OCI-LY1 (cell line): ENCODE measurements around the gene FAM114A1.

ENCODE experiments used
- H2AFZ ChIP-seq: fragments of 200-600 bp; sonication (generic), shearing (Covaris generic); 2 replicates; pipeline ENCODE4 v1.6.0; 2014; ENCODE audit warnings: antibody characterized with exemption, mild to moderate bottlenecking, low read length
- H3F3A ChIP-seq: fragments of 200-600 bp; sonication (generic), shearing (Covaris generic); 2 replicates; pipeline ENCODE4 v1.6.0; 2014; ENCODE audit warnings: mild to moderate bottlenecking, antibody characterized with exemption, low read length, moderate library complexity; ENCODE audit not compliant: insufficient read depth
- H3K27ac ChIP-seq: fragments of 200-600 bp; sonication (generic); 2 replicates; pipeline ENCODE4 v1.5.1; 2014; ENCODE audit warnings: low read length, mixed run types, mild to moderate bottlenecking, low read depth; ENCODE audit not compliant: poor library complexity, severe bottlenecking
- H3K27me3 ChIP-seq: fragments of 200-600 bp; sonication (generic); 2 replicates; pipeline ENCODE4 v1.6.0; 2014; ENCODE audit warnings: antibody characterized with exemption, mild to moderate bottlenecking, low read length, moderate library complexity; ENCODE audit not compliant: insufficient read depth
- H3K36me3 ChIP-seq: fragments of 200-600 bp; sonication (generic); 2 replicates; pipeline ENCODE4 v1.6.1; 2014; ENCODE audit warnings: mild to moderate bottlenecking, antibody characterized with exemption, low read length, moderate library complexity, mixed read lengths; ENCODE audit not compliant: insufficient read depth
- H3K4me1 ChIP-seq: fragments of 200-600 bp; sonication (generic); 2 replicates; pipeline ENCODE4 v1.5.1; 2014; ENCODE audit warnings: mild to moderate bottlenecking, low read length, moderate library complexity; ENCODE audit not compliant: insufficient read depth, severe bottlenecking
- H3K4me2 ChIP-seq: fragments of 200-600 bp; sonication (generic), shearing (Covaris generic); 2 replicates; pipeline ENCODE4 v1.6.1; 2014; ENCODE audit warnings: low read length
- H3K4me3 ChIP-seq: fragments of 200-600 bp; sonication (generic); 2 replicates; pipeline ENCODE4 v1.5.1; 2014; ENCODE audit warnings: low read length, low read depth, mild to moderate bottlenecking, mixed read lengths; ENCODE audit not compliant: poor library complexity, severe bottlenecking
- H3K79me2 ChIP-seq: fragments of 200-600 bp; shearing (Covaris generic); 2 replicates; pipeline ENCODE4 v1.6.1; 2016; ENCODE audit warnings: mixed run types, low read length, mixed read lengths; ENCODE audit not compliant: insufficient read depth
- H3K9ac ChIP-seq: fragments of 200-600 bp; sonication (generic), shearing (Covaris generic); 2 replicates; pipeline ENCODE4 v1.6.1; 2014; ENCODE audit warnings: mild to moderate bottlenecking, low read length, mixed read lengths
- H3K9me2 ChIP-seq: fragments of 200-600 bp; sonication (generic), shearing (Covaris generic); 2 replicates; pipeline ENCODE4 v1.6.1; 2014; ENCODE audit warnings: low read depth, mild to moderate bottlenecking, low read length, mixed read lengths
- H3K9me3 ChIP-seq: fragments of 200-600 bp; shearing (Covaris generic); 2 replicates; pipeline ENCODE4 v1.6.1; 2014; ENCODE audit warnings: low read length, mixed read lengths
- H4K20me1 ChIP-seq: fragments of 200-600 bp; sonication (generic), shearing (Covaris generic); 2 replicates; pipeline ENCODE4 v1.6.0; 2016; ENCODE audit warnings: mild to moderate bottlenecking, low read length; ENCODE audit not compliant: insufficient read depth
- CTCF ChIP-seq: fragments of 200-600 bp; sonication (generic), shearing (Covaris generic); IDR thresholded peaks from 2 replicates; pipeline ENCODE4 v1.5.1; 2017; ENCODE audit warnings: mild to moderate bottlenecking, antibody characterized with exemption, low read length, moderate library complexity, mixed read lengths
- EZH2 ChIP-seq: fragments of 200-600 bp; sonication (generic), shearing (Covaris generic); IDR thresholded peaks from 2 replicates; pipeline ENCODE4 v1.8.0; 2017; ENCODE audit warnings: borderline replicate concordance, mixed run types, mild to moderate bottlenecking, antibody characterized with exemption, low read length, moderate library complexity, mixed read lengths

The FAM114A1 gene

GRCh38 chr4:38946919-38947318 lies 79.3 kb downstream of the FAM114A1 start:
- H3F3A ChIP-seq = no peaks in the 10 kb centered on the region
- no peak overlapping the region for H3K4me3 ChIP-seq
- no peak overlapping the region for H3K4me2 ChIP-seq
- H3K9me3 ChIP-seq = no peaks in the 10 kb centered on the region
- no peaks in the 10 kb centered on the region for H3K9me2 ChIP-seq
- TF ChIP-seq EZH2 (no peak), CTCF (no peak)
- H3K79me2 ChIP-seq = no peaks in the 10 kb centered on the region
- peaks cover 5% of the 10 kb centered on the region for H3K4me1 ChIP-seq
- H4K20me1 ChIP-seq = no peaks in the 10 kb centered on the region
- H2AFZ ChIP-seq = no peak overlapping the region
- H3K9ac ChIP-seq = no peak overlapping the region
- H3K27ac ChIP-seq = no peak overlapping the region
- no peaks in the 10 kb centered on the region for H3K36me3 ChIP-seq
- no peaks in the 10 kb centered on the region for H3K27me3 ChIP-seq

GRCh38 chr4:38948551-38948950 lies 80.9 kb downstream of the FAM114A1 start:
- Histone ChIP-seq H3K79me2 (no peaks in the 10 kb centered on the region), H4K20me1 (no peaks in the 10 kb centered on the region), H3K4me1 (peaks cover 5% of the 10 kb centered on the region), H3K36me3 (no peaks in the 10 kb centered on the region), H3K4me3 (no peak overlapping the region), H3K9ac (no peak overlapping the region), H3K9me3 (no peaks in the 10 kb centered on the region), H3K9me2 (no peaks in the 10 kb centered on the region), H2AFZ (no peak overlapping the region), H3K27ac (no peak overlapping the region), H3F3A (no peaks in the 10 kb centered on the region), H3K27me3 (no peaks in the 10 kb centered on the region), H3K4me2 (no peak overlapping the region)
- TF ChIP-seq CTCF = no peak
- no peak for TF ChIP-seq EZH2

- H3K4me2 ChIP-seq = no peak overlapping the region
- no peaks in the 10 kb centered on the region for H3K27me3 ChIP-seq
- H3K27ac ChIP-seq = no peak overlapping the region
These were observed 81.9 kb downstream of the FAM114A1 start for GRCh38 chr4:38949411-38950051.

More at GRCh38 chr4:38949411-38950051, 81.9 kb downstream of the FAM114A1 start:
- Histone ChIP-seq H3K9me3 (no peaks in the 10 kb centered on the region), H2AFZ (no peak overlapping the region), H3K9ac (no peak overlapping the region), H3K4me3 (no peak overlapping the region), H3F3A (no peaks in the 10 kb centered on the region), H3K4me1 (peaks cover 5% of the 10 kb centered on the region), H3K79me2 (no peaks in the 10 kb centered on the region), H3K9me2 (no peaks in the 10 kb centered on the region), H3K36me3 (no peaks in the 10 kb centered on the region), H4K20me1 (no peaks in the 10 kb centered on the region)
- no peak for TF ChIP-seq CTCF
- TF ChIP-seq EZH2 = no peak
